Keratinocyte (primary cell): Measurements from ENCODE around the gene ARMS2. TPM values are rescaled to one million over a fixed set of nuclear protein-coding genes. Genes with fewer than 3 reads are reported as not detected.
A peak's percentile ranks its signal among the peaks of the same experiment; 100 is the strongest.

ENCODE experiments used
- DNase-seq: peaks from one replicate; pipeline ENCODE4 v3.0.0-alpha.2; 2011; ENCODE audit warnings: low read depth, missing footprints, low spot score
- FAIRE-seq: peaks from 2 replicates; lab custom pipeline; 2011; peaks lifted over from hg19 to GRCh38; lab: Jason Lieb, UNC
- H2AFZ ChIP-seq: 2 replicates; pipeline ENCODE4 v1.6.0; 2012; ENCODE audit warnings: low read length, control low read depth, inconsistent platforms; ENCODE audit not compliant: control insufficient read depth
- H3K27ac ChIP-seq: 2 replicates; pipeline ENCODE4 v1.5.1; 2011; ENCODE audit warnings: low read length; ENCODE audit not compliant: control insufficient read depth, insufficient read depth
- H3K27me3 ChIP-seq: 3 replicates; pipeline ENCODE4 v1.6.0; 2011; ENCODE audit warnings: low read length; ENCODE audit not compliant: control insufficient read depth, insufficient read depth; ENCODE audit errors: extremely low read depth
- H3K36me3 ChIP-seq, 2 experiments: 2 replicates in 1 of 2; 3 replicates in 1 of 2; pipeline ENCODE4 v1.5.1; 2011; ENCODE audit warnings: low read length in 2 of 2, mild to moderate bottlenecking in 1 of 2; ENCODE audit not compliant: control insufficient read depth in 2 of 2, insufficient read depth in 2 of 2; ENCODE audit errors: extremely low read depth in 1 of 2
- H3K4me1 ChIP-seq: 3 replicates; pipeline ENCODE4 v1.5.1; 2011; ENCODE audit warnings: low read length; ENCODE audit not compliant: control insufficient read depth, insufficient read depth; ENCODE audit errors: extremely low read depth
- H3K4me2 ChIP-seq: 3 replicates; pipeline ENCODE4 v1.6.0; 2011; ENCODE audit warnings: low read depth, low read length; ENCODE audit not compliant: control insufficient read depth, insufficient read depth; ENCODE audit errors: extremely low read depth
- H3K4me3 ChIP-seq, 3 experiments: fragments of 200-600 bp in 1 of 3; sonication (generic) in 1 of 3; 2 replicates in 2 of 3; 3 replicates in 1 of 3; pipeline ENCODE4 v1.5.1; 2011 to 2016; ENCODE audit warnings: low read length in 3 of 3, mild to moderate bottlenecking in 3 of 3, control low read depth in 2 of 3, inconsistent platforms in 1 of 3, low read depth in 1 of 3, mixed read lengths in 1 of 3, mixed run types in 1 of 3, moderate library complexity in 1 of 3; ENCODE audit not compliant: control insufficient read depth in 2 of 3, insufficient read depth in 2 of 3; ENCODE audit errors: extremely low read depth in 1 of 3
- H3K79me2 ChIP-seq: 2 replicates; pipeline ENCODE4 v1.6.0; 2012; ENCODE audit warnings: low read length; ENCODE audit not compliant: control insufficient read depth, insufficient read depth
- H3K9ac ChIP-seq: 3 replicates; pipeline ENCODE4 v1.6.0; 2011; ENCODE audit warnings: low read length; ENCODE audit not compliant: control insufficient read depth, insufficient read depth; ENCODE audit errors: extremely low read depth
- H3K9me1 ChIP-seq: 3 replicates; pipeline ENCODE4 v1.6.0; 2011; ENCODE audit warnings: low read length; ENCODE audit not compliant: control insufficient read depth, insufficient read depth; ENCODE audit errors: extremely low read depth
- H3K9me3 ChIP-seq: 2 replicates; pipeline ENCODE4 v1.5.1; 2012; ENCODE audit warnings: low read depth, low read length; ENCODE audit not compliant: control insufficient read depth
- H4K20me1 ChIP-seq: 3 replicates; pipeline ENCODE4 v1.6.0; 2011; ENCODE audit warnings: low read length; ENCODE audit not compliant: control insufficient read depth, insufficient read depth; ENCODE audit errors: extremely low read depth
- EZH2 ChIP-seq: IDR thresholded peaks from one replicate; pipeline ENCODE4 v1.6.1; 2012; ENCODE audit warnings: inconsistent platforms, mild to moderate bottlenecking, low read length, moderate library complexity
- dilution Hi-C: fragments of 300-500 bp; cut with MboI; formaldehyde crosslinking; loops from one replicate; pipeline ENCODE4 v1.7.0; 2020; ENCODE audit warnings: low sequenced_read_pairs; ENCODE audit not compliant: extremely low pct_ligation_motif_present
- polyA plus RNA-seq, 5 experiments: library from polyadenylated mRNA; depleted of rRNA in 3 of 5; stranded (reverse) in 3 of 5; stranded (forward) in 1 of 5; unstranded in 1 of 5; fragments of >200 nt; gene quantifications; 1 replicate in 1 of 5; 2 replicates in 3 of 5; 3 replicates in 1 of 5; pipeline versions ENCODE4 v1.2.1 to v1.2.3, GENCODE V29; 2011 to 2012; ENCODE audit warnings: missing spikeins in 2 of 5, low read depth in 1 of 5, low replicate concordance in 1 of 5
- TF ChIP-seq, protein P1 (sequence below), 3 experiments: IDR thresholded peaks in 1 of 3; conservative IDR thresholded peaks in 1 of 3; optimal IDR thresholded peaks in 1 of 3; 2 replicates in 2 of 3; 3 replicates in 1 of 3; pipeline versions ENCODE3 to v1.5.1; 2011; ENCODE audit warnings: low read length in 3 of 3, mild to moderate bottlenecking in 3 of 3, moderate library complexity in 2 of 3, control low read depth in 1 of 3, inconsistent platforms in 1 of 3; ENCODE audit not compliant: insufficient read depth in 2 of 3; ENCODE audit errors: extremely low read depth in 1 of 3

Gene ARMS2
- polyA plus RNA-seq, 1 donor (not counting 4 experiments of a cell fraction or from before 2014, with no cell fraction given): 0.08 TPM

DNA sequence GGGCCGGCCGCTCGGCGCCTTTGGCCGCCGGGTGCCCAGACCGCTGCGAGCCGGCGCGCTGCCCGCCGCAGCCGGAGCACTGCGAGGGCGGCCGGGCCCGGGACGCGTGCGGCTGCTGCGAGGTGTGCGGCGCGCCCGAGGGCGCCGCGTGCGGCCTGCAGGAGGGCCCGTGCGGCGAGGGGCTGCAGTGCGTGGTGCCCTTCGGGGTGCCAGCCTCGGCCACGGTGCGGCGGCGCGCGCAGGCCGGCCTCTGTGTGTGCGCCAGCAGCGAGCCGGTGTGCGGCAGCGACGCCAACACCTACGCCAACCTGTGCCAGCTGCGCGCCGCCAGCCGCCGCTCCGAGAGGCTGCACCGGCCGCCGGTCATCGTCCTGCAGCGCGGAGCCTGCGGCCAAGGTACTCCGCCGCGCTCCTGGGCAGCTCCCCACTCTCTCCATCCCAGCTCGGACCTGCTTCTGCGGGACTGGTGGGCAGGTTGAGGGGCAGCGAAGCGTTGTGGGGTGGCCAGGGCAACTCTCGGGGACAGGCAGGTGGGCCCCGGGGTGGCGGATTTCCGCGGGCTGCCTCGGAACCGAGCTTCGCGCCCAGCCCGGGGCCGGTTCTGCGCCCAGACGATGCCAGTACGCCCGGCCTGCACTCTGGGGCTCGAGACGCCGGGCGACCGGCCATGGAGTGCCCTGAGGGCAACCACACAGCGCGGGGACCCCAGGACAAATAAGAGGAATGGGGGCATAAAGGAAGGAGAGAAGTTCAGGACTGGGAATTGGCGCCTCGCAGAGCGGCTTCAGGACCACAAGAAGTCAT, 7.5 kb downstream of the ARMS2 start:
- Histone ChIP-seq H4K20me1 (peaks cover 2% of the 10 kb centered on the region), H2AFZ (peak overlapping the region; percentile 30), H3K79me2 (peaks cover 49% of the 10 kb centered on the region), H3K9me1 (no peaks in the 10 kb centered on the region), H3K4me1 (peaks cover 25% of the 10 kb centered on the region), H3K4me3 (peak overlapping the region; percentile 76 to 96 (median 93)), H3K4me2 (peak overlapping the region; percentile 87), H3K9me3 (no peaks in the 10 kb centered on the region), H3K27ac (peak overlapping the region; percentile 75), H3K36me3 (peaks cover 0 to 9% of the 10 kb centered on the region in 2 experiments), H3K9ac (peak overlapping the region; percentile 83), H3K27me3 (peaks cover 2% of the 10 kb centered on the region)
- FAIRE-seq: no peak
- no peak for TF ChIP-seq EZH2
- TF ChIP-seq, protein P1, sequence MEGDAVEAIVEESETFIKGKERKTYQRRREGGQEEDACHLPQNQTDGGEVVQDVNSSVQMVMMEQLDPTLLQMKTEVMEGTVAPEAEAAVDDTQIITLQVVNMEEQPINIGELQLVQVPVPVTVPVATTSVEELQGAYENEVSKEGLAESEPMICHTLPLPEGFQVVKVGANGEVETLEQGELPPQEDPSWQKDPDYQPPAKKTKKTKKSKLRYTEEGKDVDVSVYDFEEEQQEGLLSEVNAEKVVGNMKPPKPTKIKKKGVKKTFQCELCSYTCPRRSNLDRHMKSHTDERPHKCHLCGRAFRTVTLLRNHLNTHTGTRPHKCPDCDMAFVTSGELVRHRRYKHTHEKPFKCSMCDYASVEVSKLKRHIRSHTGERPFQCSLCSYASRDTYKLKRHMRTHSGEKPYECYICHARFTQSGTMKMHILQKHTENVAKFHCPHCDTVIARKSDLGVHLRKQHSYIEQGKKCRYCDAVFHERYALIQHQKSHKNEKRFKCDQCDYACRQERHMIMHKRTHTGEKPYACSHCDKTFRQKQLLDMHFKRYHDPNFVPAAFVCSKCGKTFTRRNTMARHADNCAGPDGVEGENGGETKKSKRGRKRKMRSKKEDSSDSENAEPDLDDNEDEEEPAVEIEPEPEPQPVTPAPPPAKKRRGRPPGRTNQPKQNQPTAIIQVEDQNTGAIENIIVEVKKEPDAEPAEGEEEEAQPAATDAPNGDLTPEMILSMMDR (optimal IDR thresholded peaks at IDR 0.05 in 1 of 3, IDR thresholded peaks at IDR 0.05 in 1 of 3, conservative IDR thresholded peaks at IDR 0.05 in 1 of 3; ENCODE audit: extremely low read depth in 1 of 3, insufficient read depth in 2 of 3, low read length in 3 of 3): no peak
- dilution Hi-C loops: no loop called here
- no peak for DNase-seq

DNA sequence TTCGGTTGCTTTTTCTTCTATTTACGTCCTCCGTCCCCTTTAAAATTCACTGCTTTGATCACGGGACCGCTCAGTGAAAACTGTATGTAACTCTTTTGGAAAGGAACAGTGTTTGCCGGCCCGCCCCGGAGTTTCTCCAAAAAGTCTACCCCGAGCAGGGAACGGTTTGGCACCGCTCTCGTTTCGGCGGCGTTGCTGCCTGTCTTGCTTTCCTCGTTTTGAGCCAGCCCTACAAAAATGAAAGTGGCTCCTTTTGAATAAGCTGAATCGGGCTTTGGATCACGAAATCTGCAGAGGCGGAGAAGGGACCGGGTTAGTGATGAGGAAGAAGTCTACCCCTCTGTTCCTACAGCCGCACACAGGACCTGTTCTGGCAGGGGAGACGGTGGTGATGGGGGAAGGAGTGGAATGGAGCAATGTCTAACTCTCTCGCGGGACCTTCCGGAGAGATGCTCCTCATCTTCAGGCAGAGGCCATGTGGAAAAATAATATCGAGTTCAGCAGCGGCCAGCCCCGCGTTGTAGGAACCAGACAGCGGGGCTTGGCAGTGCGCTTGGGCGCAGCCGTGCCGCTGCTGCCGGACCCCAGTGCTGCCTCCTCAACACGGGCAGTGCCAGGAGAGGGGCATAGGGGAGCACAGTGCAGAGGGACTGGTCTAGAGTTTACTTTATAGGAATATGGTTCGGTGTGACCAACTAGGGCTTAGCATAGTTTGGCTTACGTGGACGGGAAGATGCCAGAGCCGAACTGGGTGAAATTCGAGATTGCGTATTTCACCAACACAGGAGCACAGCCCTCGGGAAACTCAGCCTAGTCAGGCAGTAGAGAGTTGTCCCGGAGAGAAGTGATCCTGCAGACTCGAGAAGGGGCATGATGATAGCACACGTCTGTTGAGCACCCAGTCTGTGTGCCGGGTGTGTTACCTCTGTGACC, 8.3 kb downstream of the ARMS2 start:
- FAIRE-seq: peak; percentile 58
- Histone ChIP-seq H3K9ac (peak overlapping the region; percentile 83), H2AFZ (peak overlapping the region; percentile 30), H4K20me1 (peaks cover 2% of the 10 kb centered on the region), H3K4me3 (peak overlapping the region; percentile 76 to 96 (median 93)), H3K4me1 (peaks cover 27% of the 10 kb centered on the region), H3K9me3 (no peaks in the 10 kb centered on the region), H3K9me1 (no peaks in the 10 kb centered on the region), H3K4me2 (peak overlapping the region; percentile 87), H3K79me2 (peaks cover 57% of the 10 kb centered on the region), H3K27me3 (peaks cover 2% of the 10 kb centered on the region), H3K27ac (peak overlapping the region; percentile 75), H3K36me3 (peaks cover under 1 to 15% of the 10 kb centered on the region in 2 experiments)
- DNase-seq: no peak
- dilution Hi-C loops: no loop called here
- no peak for TF ChIP-seq EZH2
- TF ChIP-seq, protein P1 (optimal IDR thresholded peaks at IDR 0.05 in 1 of 3, IDR thresholded peaks at IDR 0.05 in 1 of 3, conservative IDR thresholded peaks at IDR 0.05 in 1 of 3; ENCODE audit: extremely low read depth in 1 of 3, insufficient read depth in 2 of 3, low read length in 3 of 3): no peak
